HG02884 (cell line): ENCODE measurements around the gene ENO2.
"Not testable (repeated sequence)": the region's sequence is repeated elsewhere in the genome, so short reads cannot be mapped to it uniquely, and the experiment has no call there.

Source experiments
- ATAC-seq: cut with Tn5 transposase; IDR thresholded peaks from one replicate; pipeline ENCODE4 v1.9.1; 2021; ENCODE audit warnings: mild to moderate bottlenecking, moderate library complexity; ENCODE audit not compliant: unreplicated experiment

ENO2 gene

DNA sequence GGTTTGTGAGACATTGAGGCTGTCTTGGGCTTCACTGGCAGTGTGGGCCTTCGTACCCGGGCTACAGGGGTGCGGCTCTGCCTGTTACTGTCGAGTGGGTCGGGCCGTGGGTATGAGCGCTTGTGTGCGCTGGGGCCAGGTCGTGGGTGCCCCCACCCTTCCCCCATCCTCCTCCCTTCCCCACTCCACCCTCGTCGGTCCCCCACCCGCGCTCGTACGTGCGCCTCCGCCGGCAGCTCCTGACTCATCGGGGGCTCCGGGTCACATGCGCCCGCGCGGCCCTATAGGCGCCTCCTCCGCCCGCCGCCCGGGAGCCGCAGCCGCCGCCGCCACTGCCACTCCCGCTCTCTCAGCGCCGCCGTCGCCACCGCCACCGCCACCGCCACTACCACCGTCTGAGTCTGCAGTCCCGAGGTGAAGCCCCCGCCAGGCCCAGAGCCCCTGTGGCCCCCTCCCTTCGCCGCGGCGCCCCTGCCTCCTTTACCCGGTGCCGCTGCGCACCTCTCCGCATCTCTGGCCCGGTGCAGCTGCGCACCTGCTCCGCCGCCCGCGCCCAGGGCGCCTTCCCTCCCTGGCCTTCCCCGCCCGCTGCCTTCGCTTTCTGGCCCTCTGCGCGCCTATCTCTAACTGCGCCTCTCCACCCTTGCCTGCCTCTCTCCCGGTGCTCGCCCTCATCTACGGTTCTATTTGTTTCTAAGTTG lies at the start of gene ENO2:
Gene ENO2, plus strand, starts transcription at position 335 of the 701 bp plus-strand sequence. CDS start 1,253 bp downstream, outside the sequence.
- peak; percentile 50 for ATAC-seq

DNA sequence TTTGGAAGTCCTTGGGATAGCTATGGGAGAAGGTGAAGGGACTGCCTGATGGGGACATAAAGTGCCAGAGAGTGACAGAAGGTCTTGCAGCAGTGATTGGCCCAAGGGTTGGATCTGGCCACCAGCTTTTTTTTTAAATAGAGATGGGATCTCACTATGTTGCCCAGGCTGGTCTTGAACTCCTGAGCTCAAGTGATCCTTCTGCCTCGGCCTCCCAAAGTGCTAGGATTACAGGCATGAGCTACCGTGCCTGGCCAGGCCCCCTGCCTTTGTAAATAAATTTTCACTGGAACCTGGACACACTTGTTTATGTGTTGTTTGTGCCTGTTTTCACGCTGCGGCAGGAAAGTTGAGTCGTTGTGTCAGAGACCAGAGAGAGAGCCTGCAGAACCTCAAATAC lies 49.1 kb upstream of the ENO2 start:
- ATAC-seq: not testable (repeated sequence)

DNA sequence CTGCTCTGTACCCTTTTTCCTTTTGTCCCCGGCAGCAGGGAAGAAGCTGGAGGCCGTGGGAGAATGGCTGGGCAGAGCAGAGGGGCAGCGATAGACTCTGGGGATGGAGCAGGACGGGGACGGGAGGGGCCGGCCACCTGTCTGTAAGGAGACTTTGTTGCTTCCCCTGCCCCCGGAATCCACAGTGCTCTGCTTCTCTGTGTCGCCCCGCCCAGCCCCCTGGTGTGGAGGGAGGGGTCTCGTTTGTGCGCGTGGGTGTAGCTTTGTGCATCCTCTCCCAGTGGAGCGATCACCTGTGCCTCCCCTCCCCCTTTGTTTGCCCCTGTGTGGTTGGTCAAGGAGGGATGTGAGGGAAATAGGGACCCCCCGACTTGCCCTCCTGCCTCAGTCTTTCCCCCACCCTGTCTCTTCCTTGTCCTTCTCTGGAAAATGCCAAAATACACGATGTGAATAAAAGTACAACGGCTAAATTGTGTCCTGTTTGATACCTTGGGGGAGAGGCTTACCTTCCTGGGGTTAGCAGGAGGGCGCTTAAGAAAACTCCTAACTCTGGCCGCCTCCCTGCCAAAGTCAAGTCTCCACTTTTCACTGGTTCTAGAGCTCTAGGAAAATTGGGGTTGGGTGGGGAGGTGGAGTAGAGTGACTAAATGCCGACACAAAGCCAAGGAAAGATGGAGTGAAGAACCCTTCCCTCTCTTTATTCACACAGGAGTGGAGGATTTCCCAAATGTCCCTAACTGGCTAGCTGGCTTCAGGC lies 48.0 kb upstream of the ENO2 start:
- ATAC-seq: no peak

DNA sequence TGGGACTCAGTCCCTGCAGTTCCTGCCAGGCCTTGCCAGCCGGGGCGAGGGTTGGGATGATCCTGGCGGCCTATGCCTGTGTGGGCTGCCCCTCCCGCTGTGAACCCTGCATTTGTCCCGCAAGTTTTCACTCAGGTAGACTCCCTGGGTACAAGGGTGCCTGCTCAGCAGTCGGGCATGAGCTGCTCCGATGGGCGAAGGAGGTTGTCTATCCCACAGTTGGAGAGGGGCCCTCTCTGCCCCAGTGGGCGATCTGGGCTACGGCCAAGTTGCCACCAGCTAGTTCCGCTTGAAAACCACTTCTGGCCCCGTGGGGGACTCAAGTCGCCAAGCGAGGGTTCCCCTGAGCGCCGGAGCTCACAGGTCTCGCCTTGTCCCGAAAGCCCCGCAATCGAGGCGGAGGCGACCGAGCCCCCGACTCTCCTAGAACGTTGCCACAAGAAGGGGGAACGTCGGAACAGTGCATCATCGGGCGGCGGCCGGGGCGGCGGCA lies 47.4 kb upstream of the ENO2 start:
- ATAC-seq: no peak

DNA sequence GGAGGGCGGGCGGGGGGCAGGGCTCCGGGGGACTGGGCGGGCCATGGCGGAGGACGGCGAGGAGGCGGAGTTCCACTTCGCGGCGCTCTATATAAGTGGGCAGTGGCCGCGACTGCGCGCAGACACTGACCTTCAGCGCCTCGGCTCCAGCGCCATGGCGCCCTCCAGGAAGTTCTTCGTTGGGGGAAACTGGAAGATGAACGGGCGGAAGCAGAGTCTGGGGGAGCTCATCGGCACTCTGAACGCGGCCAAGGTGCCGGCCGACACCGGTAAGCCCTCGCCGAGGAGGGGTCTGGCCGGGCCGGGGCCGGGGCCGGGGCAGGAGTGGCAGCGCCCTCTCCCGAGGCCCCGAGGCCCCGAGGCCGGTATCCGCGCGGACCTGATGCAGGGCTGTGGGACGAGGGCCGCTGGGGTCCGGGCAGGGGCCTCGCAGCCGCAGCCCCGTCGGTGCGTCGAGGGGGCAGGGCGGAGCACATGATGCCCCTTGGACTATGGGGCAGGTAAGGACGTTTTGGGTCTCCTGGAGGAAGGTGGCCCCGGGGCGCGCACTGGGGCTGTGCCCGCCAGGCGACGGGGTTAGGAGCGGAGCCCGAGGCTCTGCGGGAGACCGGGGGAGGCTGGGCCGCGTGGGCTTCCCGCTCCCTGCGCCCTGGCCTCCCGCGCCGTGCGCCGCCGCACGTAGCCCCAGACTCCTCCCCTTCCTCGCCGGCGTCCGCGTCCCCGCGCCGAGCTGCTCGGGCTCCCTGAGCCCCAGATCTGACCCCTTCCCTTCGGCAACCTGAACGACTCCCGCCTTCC lies 46.8 kb upstream of the ENO2 start, which contains the start of gene TPI1:
Gene TPI1, plus strand, starts transcription at position 119 of the 798 bp plus-strand sequence. Its CDS starts 36 bp downstream, at position 155.
- ATAC-seq: peak; percentile 52

DNA sequence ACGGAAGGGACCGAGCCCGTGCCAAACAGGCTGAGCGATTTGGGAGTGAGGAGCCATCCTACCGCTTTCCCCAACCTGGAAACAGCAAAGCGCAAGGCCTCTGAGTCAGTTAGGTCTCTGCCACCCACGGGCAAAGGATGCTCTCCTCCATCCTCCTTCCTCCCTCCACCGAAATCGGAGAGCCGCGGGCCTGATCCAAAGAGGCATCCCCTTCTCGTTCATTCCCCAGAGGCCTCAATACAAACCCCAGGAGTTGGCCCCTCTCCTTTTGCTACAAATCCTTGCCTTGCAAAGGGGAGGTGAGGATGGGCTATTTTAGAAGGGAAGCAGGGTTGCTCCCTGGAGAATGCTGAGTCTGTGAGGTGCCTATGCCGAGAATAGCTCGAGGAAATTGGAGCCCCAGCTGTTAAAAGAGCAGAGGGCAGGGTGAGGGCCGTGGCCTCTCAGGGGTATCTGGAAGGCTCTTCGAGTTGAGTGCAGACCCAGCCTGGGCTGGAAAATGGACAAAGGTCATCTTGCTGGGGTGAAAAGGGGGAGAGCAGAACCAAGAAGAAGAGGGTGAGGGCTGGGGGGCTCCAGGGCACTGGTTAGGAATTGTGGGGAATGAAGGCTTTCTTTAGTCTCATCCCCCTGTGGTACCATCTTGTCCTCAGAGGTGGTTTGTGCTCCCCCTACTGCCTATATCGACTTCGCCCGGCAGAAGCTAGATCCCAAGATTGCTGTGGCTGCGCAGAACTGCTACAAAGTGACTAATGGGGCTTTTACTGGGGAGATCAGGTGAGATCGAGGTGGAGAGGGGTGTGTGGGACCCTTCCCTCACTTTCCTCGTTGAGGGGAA lies 46.0 kb upstream of the ENO2 start:
- no peak for ATAC-seq

DNA sequence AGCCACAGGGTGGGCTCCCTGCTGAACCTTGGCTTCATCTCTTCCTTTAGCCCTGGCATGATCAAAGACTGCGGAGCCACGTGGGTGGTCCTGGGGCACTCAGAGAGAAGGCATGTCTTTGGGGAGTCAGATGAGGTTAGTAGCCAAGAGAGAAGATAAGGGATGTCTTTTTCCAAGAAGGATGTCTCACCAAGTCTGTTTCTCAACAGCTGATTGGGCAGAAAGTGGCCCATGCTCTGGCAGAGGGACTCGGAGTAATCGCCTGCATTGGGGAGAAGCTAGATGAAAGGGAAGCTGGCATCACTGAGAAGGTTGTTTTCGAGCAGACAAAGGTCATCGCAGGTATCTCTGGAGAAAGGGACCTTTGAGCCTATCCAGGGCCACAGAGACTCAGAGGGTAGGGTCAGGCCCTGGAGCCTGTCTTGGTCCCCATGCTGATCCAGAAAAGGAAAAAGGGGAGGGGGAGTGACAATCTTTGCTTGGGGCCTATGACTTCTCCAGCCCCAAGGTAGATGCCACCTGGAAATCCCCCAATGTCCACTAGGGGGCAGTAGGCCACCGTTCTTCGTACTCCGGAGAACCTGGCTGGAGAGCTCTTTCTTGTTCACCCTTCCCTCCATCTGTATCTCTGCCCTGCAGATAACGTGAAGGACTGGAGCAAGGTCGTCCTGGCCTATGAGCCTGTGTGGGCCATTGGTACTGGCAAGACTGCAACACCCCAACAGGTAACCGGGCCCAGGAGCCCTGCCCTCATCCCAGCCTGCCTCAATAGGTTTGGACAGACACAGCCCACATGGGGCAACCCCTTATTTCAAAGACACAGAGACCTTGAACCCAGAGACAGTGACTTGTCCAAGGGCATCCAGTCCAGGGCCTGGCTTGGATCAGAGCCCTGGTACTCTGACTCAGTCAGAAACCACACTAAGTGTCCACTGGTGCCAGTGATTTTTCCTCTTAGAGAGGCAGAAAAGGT lies 45.0 kb upstream of the ENO2 start:
- no peak for ATAC-seq

DNA sequence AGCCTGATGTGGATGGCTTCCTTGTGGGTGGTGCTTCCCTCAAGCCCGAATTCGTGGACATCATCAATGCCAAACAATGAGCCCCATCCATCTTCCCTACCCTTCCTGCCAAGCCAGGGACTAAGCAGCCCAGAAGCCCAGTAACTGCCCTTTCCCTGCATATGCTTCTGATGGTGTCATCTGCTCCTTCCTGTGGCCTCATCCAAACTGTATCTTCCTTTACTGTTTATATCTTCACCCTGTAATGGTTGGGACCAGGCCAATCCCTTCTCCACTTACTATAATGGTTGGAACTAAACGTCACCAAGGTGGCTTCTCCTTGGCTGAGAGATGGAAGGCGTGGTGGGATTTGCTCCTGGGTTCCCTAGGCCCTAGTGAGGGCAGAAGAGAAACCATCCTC lies 44.1 kb upstream of the ENO2 start:
- not testable (repeated sequence) for ATAC-seq

DNA sequence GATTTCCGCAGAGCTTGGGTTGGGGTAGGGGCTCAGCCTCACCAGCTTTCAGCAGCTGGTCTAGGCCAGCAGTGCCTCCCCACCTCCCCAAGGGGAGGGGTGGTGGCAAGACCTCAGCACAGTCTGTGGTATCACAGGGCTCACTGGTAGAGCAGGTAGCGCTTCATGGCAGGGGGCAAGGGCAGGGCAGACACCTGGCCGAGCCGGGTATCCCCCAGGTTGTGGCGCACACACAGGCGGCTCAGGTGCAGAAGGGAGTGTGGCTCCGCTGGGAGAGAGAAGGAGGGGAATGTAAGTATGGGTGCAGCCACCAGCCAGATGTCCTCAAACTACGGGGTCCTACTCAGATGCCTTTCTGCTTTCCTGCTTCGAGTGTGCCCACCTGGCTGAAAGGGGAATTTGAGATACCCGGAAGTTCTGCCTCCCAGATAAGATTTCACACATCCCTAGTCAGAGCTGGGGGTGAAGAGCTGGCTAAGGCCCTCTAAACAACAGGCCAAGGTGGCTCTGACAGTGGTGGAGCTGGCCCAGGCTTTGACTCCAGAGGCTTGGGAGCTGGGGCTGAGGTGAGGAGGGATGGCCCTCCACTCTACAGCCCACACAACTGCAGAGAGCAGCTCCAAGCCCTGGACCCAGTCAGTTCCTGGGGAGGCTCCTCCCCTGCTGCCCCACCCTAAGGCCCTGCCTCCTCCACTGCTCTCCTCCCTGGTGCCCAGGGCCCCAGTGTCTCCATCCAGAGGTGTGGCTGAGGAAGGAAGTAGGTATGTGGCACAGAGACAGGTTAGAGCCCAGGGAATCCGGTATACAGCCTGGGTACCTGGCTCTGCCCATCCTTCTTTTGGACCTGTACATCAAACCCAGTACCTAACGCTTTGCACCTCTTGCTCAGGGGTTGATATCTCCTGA lies 43.1 kb upstream of the ENO2 start:
- no peak for ATAC-seq

DNA sequence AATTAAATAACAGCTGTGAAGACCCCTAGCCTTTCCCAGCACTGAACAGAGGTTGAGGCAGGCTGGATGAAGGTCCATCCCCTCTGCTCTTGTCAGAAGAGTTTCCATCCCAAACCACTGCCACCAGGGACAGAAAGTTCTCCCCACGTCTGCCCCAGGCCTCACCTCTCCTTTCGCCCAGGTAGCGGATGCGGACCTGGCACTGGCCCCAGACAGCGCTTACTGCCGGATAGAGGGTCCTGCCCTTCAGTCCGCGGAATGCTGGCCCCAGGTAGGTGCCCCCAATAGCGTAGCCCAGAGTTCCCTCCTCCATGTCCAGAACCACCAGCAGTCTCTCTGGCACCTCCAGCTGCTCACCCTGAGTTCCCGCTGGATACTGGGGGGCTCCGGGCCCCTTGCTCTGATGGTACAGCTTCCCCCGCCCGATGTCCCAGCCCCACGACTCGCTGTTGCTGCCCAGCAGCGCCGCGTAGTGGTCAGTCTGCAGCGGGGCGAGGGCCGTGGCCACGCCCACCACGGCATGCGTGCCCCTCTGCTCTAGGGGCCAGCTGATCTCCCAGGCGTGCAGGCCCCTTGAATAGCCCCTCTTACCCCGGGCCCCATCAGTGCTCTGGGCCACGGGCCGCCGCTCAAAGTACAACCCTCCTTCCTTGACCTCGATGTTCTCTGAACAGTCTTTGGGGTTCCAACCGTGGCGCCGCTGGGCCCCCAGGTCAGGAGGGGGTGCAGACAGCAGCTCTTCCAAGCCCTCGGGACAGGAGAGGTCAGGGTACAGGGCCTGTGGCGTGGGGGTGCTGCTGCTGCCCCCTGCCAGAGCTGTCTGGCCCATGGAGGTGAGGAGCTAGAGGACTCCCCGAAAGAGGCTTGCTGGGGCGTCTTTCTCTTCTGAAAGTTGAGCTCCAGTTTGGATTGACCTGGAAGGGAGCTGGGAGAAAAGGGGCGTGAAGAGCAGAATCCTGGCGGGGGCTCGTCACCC lies 42.0 kb upstream of the ENO2 start:
- no peak for ATAC-seq

DNA sequence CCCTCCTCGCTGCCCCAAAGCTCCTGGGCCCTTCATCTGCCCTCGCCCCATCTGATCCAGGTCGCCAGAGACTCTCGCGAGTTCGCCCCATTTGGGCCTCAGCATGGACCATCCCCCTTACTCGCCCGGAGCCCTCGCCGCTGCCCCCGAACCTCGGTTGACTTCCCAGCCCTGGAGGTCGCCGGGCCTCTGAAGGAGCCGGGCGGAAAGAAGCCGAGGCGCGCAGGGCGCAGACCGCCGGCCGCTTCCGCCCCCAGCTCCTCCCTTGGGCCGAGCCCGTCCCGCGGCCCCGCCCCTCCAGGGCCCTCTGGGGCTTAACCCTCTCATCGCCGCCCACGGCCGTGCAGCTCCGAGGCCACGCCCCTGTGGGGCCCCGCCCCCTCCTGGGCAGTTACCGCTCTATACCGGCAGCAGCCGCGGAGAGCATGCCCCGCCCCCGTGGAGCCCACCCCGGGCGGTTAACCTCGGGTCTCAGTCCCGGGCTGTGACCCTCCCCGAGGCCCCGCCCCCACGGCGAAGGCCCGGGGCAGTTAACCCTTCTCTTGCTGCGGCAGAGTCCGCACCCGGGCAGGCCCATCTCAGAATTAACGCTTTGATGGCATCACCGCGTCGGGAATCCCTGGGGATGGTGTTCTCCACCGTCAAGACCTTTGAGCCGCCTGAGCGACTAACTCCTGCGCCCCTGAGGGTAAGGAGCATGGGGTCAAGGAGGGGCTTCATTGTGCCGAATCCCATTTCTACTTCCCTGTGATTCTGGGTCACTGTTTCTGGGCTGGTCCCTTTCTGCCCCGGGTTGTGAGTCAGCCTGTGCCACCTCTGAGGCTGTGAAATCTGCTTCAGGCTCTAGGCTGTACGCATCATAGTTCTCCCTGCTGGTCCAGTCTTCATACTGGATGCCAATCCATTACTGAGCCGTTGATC lies 41.0 kb upstream of the ENO2 start, which contains the start of gene SPSB2:
Gene SPSB2, minus strand, starts transcription at position 210 of the 921 bp plus-strand sequence. CDS start 402 bp downstream, outside the sequence.
- peak; percentile 70 for ATAC-seq

DNA sequence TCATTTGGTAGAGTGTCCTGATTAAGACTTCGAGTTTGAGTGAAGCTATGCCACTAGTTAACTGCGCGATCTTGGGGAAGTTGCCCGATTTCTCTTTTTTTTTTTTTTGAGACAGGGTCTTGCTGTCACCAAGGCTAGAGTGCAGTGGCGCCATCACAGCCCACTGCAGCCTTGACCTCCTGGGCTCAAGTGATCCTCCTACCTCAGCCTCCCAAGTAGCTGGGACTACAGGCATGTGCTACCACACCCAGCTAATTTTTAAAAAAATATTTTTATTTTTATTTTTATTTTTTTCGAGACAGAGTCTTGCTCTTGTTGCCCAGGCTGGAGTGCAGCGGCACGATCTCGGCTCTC lies 40.4 kb upstream of the ENO2 start:
- ATAC-seq: not testable (repeated sequence)

DNA sequence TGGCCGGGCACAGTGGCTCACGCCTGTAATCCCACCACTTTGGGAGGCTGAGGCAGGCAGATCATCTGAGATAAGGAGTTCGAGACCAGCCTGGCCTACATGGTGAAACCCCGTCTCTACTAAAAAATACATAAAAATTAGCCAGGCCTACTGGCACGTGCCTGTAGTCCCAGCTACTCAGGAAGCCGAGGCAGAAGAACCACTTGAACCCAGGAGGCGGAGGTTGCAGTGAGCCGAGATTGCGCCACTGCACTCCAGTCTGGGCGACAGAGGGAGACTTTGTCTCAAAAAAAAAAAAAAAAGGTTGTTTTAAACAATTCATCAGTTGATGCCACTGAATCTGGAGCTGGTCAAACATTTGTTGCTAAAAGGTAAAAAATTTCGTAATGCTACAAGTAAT lies 34.6 kb upstream of the ENO2 start:
- ATAC-seq: not testable (repeated sequence)

DNA sequence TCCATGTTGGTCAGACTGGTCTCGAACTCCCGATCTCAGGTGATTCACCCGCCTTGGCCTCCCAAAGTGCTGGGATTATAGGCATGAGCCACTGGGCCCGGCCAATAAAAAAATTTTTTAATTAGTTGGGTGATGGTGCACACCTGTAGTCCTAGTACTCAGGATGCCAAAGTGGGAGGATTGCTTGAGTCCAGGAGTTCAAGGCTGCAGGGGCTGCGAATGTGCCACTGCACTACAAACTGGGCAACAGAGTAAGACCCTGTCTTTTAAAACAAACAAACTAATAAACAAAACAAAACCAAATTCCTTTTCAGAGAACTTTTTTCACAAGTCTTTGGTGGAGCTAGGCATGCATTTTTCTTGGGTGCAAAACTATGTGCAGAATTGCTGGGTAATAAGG lies 31.1 kb upstream of the ENO2 start:
- ATAC-seq: no peak

DNA sequence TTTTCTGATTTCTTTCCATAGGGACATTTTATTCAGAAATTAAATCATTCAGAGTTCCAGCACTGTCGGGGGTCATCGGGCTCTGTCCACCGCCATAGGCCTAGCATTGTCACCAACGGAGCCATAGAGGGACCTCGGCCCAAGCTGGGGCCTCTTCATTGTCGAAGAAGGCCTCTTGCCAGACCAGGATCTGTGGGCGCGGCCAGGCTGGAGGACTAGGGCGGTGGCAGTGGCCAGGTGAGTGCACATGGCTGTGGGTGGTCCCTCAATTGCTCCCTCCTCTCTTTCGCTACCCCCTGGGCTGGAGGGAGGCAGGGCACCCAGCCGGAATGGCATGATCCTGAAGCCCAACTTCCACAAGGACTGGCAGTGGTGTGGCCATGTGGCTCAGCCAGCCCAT lies 30.7 kb upstream of the ENO2 start:
- no peak for ATAC-seq

DNA sequence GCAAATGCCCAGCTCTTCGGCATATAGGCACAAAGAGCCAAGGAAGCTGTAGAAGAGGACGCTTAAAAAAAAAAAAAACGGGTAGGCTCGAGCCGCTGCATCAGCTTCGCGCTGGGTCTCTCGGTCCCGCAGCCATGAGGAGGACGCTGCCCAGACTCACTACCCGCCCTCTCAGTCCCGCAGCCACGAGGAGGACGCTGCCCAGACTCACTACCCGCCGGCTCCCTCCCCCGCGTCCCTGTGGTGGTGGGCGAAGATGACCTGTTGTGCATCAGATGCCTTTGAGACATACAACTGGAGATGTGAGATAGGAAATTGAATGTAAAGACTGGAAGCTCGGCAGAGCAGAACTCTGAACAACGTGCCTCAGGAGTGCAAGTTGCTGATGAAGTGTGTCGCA lies 29.8 kb upstream of the ENO2 start:
- ATAC-seq: no peak
